ENCODE data around the gene PNLDC1. TPM values are rescaled to one million over a fixed set of nuclear protein-coding genes. Genes with fewer than 3 reads are reported as not detected.
"Not testable (repeated sequence)": the region's sequence is repeated elsewhere in the genome, so short reads cannot be mapped to it uniquely, and the experiment has no call there.

The PNLDC1 gene
- total RNA-seq, 2 donors from 2014 or later = 0.74 to 0.82 TPM

DNA sequence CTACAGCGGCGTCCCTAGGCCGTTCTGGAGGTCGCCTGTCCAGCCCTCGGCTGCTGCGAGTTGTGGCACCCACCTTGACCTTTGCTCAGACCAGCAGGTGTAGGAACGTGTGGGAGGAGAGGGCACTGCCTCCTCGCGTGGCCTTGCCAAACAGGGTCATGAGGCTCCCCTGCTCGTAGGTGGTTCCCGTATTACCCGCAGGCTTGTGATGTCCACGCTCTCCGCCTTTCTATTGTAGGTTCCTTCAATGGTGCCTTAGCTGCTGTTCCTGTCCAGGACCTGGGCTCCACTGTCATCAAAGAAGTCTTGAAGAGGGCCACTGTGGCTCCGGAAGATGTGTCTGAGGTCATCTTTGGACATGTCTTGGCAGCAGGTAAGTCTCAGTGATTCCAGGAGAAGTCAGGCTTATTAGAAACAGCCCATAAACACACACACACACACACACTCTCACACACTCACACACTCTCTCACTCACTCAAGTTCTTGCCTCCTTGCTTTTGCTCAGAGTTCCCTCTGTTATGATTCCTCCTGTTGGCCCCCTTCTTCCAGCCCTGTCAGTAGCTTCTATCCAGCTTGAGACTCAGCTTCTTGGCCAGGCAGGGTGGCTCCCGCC, 37.3 kb upstream of the PNLDC1 start:
- ATAC-seq (replicated peaks) = no peak
- no peaks in the 10 kb centered on the region for H3K9me3 Mint-ChIP-seq
- peak overlapping the region; percentile 90 for H3K4me3 Mint-ChIP-seq
- peak overlapping the region; percentile 94 for H3K27ac Mint-ChIP-seq
- H3K27me3 Mint-ChIP-seq = no peaks in the 10 kb centered on the region
- peaks cover 90% of the 10 kb centered on the region for H3K36me3 Mint-ChIP-seq (ENCODE audit: low read depth)
- H3K4me1 Mint-ChIP-seq = peaks cover 25% of the 10 kb centered on the region

DNA sequence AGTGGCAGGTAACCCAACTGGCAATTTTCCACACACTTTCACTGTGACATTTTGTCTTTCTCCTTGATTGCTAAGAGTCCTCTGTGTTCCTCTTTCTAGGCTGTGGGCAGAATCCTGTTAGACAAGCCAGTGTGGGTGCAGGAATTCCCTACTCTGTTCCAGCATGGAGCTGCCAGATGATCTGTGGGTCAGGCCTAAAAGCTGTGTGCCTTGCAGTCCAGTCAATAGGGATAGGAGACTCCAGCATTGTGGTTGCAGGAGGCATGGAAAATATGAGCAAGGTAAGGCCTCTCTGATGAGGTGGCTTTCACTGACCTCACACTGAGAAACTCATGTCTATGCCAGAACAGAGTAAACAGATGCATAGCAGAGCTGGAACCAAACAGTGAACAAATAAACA, 33.2 kb upstream of the PNLDC1 start:
- Mint-ChIP-seq H3K27me3 (no peaks in the 10 kb centered on the region), H3K4me3 (no peak overlapping the region), H3K9me3 (no peaks in the 10 kb centered on the region), H3K27ac (peak overlapping the region; percentile 15), H3K36me3 (ENCODE audit: low read depth) (peaks cover 100% of the 10 kb centered on the region), H3K4me1 (peaks cover 5% of the 10 kb centered on the region)
- no peak for ATAC-seq (replicated peaks)

DNA sequence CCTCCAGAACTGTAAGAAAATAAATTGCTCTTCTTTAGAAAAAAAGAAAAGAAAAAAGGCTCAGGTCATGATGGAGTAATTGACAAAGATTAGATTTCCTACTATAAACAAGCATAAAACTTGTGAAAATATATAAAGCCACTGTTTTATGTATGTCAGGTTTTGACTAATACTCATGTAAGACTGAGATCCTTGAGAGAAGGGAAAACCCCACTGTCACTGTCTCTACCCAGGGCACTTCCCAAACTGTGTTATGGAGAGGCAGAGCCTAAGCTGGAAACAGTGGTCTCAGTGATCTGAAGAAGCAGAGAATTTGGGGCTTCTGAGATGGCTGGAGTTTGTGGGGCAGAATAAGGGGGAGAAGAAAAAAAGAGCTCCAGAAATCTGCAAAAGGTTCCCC, 30.6 kb upstream of the PNLDC1 start:
- Mint-ChIP-seq H3K4me1 (no peaks in the 10 kb centered on the region), H3K27ac (peak overlapping the region; percentile 42), H3K27me3 (no peaks in the 10 kb centered on the region), H3K4me3 (no peak overlapping the region), H3K9me3 (no peaks in the 10 kb centered on the region), H3K36me3 (ENCODE audit: low read depth) (peaks cover 87% of the 10 kb centered on the region)
- peak; percentile 84 for ATAC-seq (replicated peaks)

DNA sequence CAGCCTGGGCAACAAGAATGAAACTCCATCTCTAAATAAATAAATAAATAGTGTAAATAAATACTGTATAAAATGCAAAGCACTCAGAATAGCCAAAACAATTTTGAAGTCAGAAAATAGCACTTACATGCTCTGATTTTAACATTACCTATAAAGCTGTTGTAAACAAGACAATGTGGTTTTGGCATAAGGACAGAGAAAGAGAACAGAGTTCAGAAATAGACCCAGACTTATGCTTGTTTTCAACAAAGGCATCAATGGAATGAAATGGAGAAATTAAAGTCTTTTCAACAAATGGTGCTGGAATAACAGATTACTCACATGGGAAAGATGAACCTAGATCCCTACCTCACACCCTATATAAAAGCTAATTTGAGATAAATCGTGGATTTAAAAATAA, 27.9 kb upstream of the PNLDC1 start:
- no peaks in the 10 kb centered on the region for H3K4me1 Mint-ChIP-seq
- no peak overlapping the region for H3K27ac Mint-ChIP-seq
- H3K36me3 Mint-ChIP-seq (ENCODE audit: low read depth) = peaks cover 87% of the 10 kb centered on the region
- no peaks in the 10 kb centered on the region for H3K9me3 Mint-ChIP-seq
- H3K27me3 Mint-ChIP-seq = no peaks in the 10 kb centered on the region
- ATAC-seq (replicated peaks) = no peak
- H3K4me3 Mint-ChIP-seq = no peak overlapping the region

DNA sequence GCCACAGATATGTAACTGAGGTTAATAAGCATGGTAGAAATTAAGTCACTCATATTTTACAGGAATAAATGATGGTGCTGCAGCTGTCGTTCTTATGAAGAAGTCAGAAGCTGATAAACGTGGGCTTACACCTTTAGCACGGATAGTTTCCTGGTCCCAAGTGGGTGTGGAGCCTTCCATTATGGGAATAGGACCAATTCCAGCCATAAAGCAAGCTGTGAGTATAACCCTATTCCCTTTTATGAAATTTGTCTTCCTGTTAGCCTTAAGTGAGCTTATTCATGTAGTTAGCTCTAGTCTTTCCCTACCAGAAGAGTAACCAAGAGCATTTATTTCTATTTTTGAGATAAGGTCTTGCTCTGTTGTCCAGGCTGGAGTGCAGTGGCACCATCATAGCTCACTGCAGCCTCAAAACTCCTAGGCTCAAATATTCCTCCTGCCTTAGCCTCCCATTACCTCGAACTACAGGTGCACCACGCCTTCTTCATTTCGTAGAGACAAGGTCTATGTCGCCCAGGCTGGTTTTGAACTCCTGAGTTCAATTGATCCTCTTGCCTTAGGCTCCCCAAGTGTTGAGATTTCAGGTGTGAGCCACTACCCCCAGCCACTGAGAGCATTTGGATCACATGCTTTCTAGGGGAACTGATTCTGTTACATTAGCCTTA, 22.7 kb upstream of the PNLDC1 start:
- Mint-ChIP-seq H3K9me3 (no peaks in the 10 kb centered on the region), H3K4me3 (no peak overlapping the region), H3K27me3 (no peaks in the 10 kb centered on the region), H3K27ac (peak overlapping the region; percentile 62), H3K36me3 (ENCODE audit: low read depth) (peaks cover 91% of the 10 kb centered on the region), H3K4me1 (peaks cover 6% of the 10 kb centered on the region)
- ATAC-seq (replicated peaks) = no peak

DNA sequence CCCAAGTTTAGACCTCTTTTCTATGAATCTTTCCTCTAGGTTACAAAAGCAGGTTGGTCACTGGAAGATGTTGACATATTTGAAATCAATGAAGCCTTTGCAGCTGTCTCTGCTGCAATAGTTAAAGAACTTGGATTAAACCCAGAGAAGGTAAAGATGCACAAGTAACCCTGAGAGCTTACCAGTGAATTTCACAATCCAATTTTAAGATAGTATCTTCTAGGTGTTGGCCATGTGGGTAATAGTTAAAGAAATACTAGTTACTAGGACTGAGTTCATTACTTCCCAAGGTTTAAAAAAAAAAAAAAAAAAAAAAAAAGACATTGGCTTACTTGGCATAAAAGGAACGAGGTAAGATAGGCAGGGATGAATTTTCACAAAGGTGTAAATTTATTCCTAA, 21.9 kb upstream of the PNLDC1 start:
- ATAC-seq (replicated peaks) = no peak
- Mint-ChIP-seq H3K4me3 (no peak overlapping the region), H3K27ac (no peak overlapping the region), H3K27me3 (no peaks in the 10 kb centered on the region), H3K9me3 (no peaks in the 10 kb centered on the region), H3K36me3 (ENCODE audit: low read depth) (peaks cover 99% of the 10 kb centered on the region), H3K4me1 (peaks cover 13% of the 10 kb centered on the region)

DNA sequence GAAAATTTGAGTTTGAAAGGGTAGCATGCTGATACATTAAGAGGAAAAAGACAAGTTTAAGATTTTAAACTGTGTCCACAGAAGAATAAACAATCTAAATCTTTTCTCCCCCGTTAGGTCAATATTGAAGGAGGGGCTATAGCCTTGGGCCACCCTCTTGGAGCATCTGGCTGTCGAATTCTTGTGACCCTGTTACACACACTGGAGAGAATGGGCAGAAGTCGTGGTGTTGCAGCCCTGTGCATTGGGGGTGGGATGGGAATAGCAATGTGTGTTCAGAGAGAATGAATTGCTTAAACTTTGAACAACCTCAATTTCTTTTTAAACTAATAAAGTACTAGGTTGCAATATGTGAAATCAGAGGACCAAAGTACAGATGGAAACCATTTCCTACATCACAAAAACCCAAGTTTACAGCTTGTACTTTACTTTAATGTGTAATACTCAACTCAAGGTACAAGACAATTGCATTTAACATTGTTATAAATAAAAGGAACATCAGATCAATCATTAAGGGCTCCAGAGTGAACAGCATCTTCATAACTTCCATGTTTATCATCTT, 21.5 kb upstream of the PNLDC1 start:
- no peak overlapping the region for H3K4me3 Mint-ChIP-seq
- no peak for ATAC-seq (replicated peaks)
- no peak overlapping the region for H3K27ac Mint-ChIP-seq
- H3K9me3 Mint-ChIP-seq = no peaks in the 10 kb centered on the region
- peaks cover 13% of the 10 kb centered on the region for H3K4me1 Mint-ChIP-seq
- no peaks in the 10 kb centered on the region for H3K27me3 Mint-ChIP-seq
- peaks cover 100% of the 10 kb centered on the region for H3K36me3 Mint-ChIP-seq (ENCODE audit: low read depth)

DNA sequence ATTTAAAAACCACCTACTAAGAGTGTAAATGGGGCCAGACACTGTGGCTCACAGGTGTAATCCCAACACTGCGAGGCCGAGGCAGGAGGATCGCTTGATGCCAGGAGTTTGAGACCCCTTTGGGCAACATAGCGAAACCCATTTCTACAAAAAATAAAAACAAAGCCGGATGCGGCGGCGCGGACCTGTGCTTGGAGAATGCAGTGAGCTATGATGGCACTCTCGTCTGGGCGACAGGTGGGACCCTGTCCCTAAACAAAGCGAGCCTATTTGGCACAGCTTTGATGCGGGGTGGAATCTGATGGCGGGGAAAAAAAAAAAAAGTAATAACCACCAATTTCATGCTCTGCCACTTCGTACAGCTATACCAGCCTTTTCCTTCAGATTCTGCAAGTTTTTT, 11.8 kb upstream of the PNLDC1 start:
- Mint-ChIP-seq H3K9me3 (no peaks in the 10 kb centered on the region), H3K27ac (peak overlapping the region; percentile 85), H3K4me3 (peak overlapping the region; percentile 95), H3K27me3 (no peaks in the 10 kb centered on the region), H3K4me1 (peaks cover 38% of the 10 kb centered on the region), H3K36me3 (ENCODE audit: low read depth) (peaks cover 96% of the 10 kb centered on the region)
- no peak for ATAC-seq (replicated peaks)

DNA sequence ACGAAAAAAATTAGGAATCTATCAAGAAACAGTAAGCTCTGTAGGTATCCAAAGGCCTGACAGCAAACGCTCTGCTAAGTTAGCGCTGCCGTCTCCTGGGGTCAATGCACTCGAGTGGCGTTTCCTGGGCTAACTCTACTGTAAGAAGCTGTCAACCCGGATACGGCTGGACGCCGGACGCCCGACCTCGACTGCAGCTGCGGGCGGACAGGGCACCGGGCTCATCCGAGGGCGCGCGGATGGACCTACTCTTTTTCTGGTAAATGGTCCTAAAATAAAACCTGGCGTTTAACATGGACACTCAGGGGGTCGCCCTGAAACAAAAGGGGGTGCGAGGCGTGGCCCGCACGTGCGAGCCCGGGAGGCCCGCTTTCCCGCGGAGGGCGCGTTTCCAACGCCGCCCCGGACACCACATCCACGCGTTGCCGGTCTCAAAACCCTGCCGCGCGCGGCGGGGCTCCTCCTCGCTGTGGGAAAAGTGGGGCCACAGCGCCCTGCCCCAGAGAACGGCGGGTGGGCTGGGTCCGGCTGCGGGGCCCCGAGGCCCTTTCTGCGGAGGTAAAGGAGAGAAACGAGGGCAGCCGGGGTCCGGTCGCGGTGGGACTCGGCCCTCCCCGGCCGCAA, 11.2 kb upstream of the PNLDC1 start:
- H3K27me3 Mint-ChIP-seq = no peaks in the 10 kb centered on the region
- H3K36me3 Mint-ChIP-seq (ENCODE audit: low read depth) = peaks cover 96% of the 10 kb centered on the region
- ATAC-seq (replicated peaks) = no peak
- peak overlapping the region; percentile 95 for H3K4me3 Mint-ChIP-seq
- H3K27ac Mint-ChIP-seq = peak overlapping the region; percentile 97
- H3K9me3 Mint-ChIP-seq = no peaks in the 10 kb centered on the region
- peaks cover 39% of the 10 kb centered on the region for H3K4me1 Mint-ChIP-seq

DNA sequence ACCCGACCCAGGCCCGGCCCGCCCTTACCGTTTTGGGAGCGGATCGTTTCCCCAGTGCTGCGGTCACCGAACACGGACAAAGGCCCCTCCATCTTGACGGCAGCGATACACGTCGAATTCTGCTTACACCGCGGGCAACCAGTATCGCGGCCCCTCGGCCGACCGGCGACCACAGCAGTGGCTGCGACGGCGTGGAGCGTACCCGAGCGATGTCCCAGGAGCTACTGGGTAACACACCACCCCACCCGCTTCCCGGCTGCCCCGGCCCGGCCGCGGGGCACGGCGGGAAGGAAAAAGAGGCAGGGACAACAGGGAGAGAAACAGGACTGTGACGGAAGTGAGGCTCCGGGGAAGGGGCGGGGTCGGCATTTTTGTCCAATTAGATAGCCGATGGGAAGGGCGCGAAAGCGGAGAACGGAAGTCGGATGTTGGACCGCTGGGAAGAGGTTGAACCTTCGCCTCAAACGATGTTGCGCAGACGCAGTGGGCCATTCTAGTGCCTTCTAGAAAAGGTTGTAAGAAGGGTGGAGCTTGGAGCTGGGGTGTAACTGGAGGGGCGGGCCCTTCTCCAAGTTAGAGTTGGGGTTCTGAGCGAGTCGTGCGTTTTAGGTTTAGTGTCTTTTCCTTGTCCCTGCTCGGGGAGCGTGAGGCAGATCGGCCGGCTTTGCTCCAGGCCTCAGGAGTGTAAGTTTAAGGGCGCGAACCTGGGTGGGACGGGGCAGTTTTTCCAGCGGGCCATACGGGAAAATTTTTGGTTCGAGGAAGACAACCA, 10.5 kb upstream of the PNLDC1 start, which contains the start of gene TCP1:
TCP1 (minus strand) TSS at position 226 of the 772 bp plus-strand sequence; CDS start at position 92, 134 bp downstream.
- Mint-ChIP-seq H3K36me3 (ENCODE audit: low read depth) (peaks cover 96% of the 10 kb centered on the region), H3K27ac (peak within 1 kb of the TSS; percentile 97), H3K4me1 (peaks cover 46% of the 10 kb centered on the region), H3K4me3 (peak within 1 kb of the TSS; percentile 95), H3K9me3 (no peaks in the 10 kb centered on the region), H3K27me3 (no peaks in the 10 kb centered on the region)
- ATAC-seq (replicated peaks) = peak; percentile 89

DNA sequence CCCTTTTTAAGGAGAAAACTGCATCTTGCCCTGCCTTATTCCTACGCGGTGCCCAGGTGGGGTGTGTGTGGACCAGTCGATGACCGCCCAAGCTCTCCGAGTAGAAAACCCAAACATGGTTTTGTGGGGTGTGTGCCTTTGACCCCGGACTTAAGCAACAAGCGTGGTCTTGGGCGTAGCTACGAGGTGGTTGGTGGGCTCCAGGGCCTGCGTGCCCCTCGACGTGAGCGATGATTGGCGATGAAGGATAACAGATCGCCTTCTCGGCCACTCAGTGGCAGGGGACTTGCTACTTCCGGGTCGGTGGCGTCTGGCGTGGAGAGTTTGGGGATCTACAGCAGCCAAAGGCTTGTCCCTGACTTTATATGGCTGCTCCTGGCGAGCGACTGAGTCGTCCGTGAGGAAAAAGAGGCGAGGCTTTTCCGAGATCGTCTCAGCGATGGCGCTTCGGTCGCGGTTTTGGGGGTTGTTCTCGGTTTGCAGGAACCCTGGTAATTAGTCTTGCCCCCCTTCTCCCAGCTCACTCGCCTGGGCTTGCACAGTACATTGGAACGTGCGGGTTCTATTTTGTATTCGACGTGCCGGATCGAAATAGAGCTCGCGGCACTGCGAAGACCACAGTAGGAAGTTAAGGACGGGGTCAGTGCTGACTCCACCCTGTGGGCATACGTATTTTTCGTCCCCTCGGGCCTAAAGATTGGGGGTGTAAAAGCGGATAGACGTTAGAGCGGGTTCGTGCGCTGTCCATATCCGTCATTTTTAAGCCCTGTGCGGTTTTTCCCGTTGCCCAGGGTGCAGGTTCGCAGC, 9.7 kb upstream of the PNLDC1 start, which contains the start of gene MRPL18:
MRPL18 (plus strand) TSS at position 319 of the 807 bp plus-strand sequence; CDS start at position 440, 121 bp downstream.
- Mint-ChIP-seq H3K4me1 (peaks cover 45% of the 10 kb centered on the region), H3K36me3 (ENCODE audit: low read depth) (peaks cover 96% of the 10 kb centered on the region), H3K27me3 (no peaks in the 10 kb centered on the region)

DNA sequence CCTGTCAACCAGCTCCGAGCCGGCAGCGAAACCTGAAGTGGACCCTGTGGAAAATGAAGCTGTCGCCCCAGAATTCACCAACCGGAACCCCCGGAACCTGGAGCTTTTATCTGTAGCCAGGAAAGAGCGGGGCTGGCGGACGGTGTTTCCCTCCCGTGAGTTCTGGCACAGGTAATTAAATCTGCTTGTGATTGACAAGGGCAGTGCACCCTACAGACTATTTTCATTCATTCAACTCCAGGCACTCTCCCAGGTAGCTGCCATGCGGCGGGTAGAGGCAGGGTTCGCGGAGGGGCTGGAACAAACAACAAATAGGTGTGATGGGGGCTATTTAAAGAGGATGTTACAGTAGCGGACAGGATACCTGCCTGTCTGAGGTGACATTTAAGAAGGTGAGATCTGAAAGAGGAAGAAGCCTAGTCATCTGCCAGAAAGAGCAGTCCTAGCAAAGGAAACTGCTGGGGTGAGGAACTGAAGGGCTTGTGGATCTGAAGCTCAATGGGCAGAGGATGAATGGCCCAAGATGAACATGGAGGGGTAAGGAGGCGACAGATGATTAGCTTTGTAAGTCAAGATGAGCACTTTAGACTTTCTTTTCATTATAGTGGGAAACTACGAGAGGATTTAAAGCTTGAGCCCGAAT, 9.0 kb upstream of the PNLDC1 start:
- ATAC-seq (replicated peaks) = no peak
- peaks cover 96% of the 10 kb centered on the region for H3K36me3 Mint-ChIP-seq (ENCODE audit: low read depth)
- H3K27me3 Mint-ChIP-seq = no peaks in the 10 kb centered on the region
- H3K9me3 Mint-ChIP-seq = no peaks in the 10 kb centered on the region
- peak overlapping the region; percentile 97 for H3K27ac Mint-ChIP-seq
- peak overlapping the region; percentile 95 for H3K4me3 Mint-ChIP-seq
- H3K4me1 Mint-ChIP-seq = peaks cover 43% of the 10 kb centered on the region

More for the DNA sequence above, 9.7 kb upstream of the PNLDC1 start, which contains the start of gene MRPL18:
- peak within 1 kb of the TSS; percentile 97 for H3K27ac Mint-ChIP-seq
- no peaks in the 10 kb centered on the region for H3K9me3 Mint-ChIP-seq
- peak; percentile 87 for ATAC-seq (replicated peaks)
- H3K4me3 Mint-ChIP-seq = peak within 1 kb of the TSS; percentile 95

DNA sequence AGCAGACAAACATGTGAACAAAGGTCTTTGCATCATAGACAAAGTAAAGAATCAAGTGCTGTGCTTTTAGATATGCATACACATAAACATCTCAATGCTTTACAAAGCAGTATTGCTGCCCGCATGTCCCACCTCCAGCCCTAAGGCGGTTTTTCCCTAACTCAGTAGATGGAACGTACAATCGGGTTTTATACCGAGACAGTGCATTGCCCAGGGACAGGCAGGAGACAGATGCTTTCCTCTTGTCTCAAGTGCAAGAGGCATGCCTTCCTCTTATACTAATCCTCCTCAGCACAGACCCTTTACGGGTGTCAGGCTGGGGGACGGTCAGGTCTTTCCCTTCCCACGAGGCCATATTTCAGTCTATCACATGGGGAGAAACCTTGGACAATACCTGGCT, 5.1 kb upstream of the PNLDC1 start:
- peaks cover 94% of the 10 kb centered on the region for H3K36me3 Mint-ChIP-seq (ENCODE audit: low read depth)
- not testable (repeated sequence) for ATAC-seq (replicated peaks); H3K27me3 Mint-ChIP-seq; H3K9me3 Mint-ChIP-seq; H3K27ac Mint-ChIP-seq; H3K4me3 Mint-ChIP-seq
- H3K4me1 Mint-ChIP-seq = peaks cover 34% of the 10 kb centered on the region
